Activated CD4-positive, alpha-beta T cell treated with anti-CD3 and anti-CD28 coated beads, Interleukin-2, amount 10 ng/mL, durations not matched to agents 24 days and 14 days (primary cell): ENCODE data around the gene DNAJC15. TPM values are rescaled to one million over a fixed set of nuclear protein-coding genes. Genes with fewer than 3 reads are reported as not detected.

Experiments
- DNase-seq: peaks from one replicate; pipeline ENCODE4 v3.0.0; 2022
- H3K27ac Mint-ChIP-seq: one replicate; pipeline ENCODE4 v1.8.0; 2022; ENCODE audit warnings: mild to moderate bottlenecking, mixed read lengths
- H3K27me3 Mint-ChIP-seq: one replicate; pipeline ENCODE4 v1.8.0; 2022; ENCODE audit warnings: mixed read lengths
- H3K36me3 Mint-ChIP-seq: one replicate; pipeline ENCODE4 v1.8.0; 2022; ENCODE audit warnings: low read depth, mild to moderate bottlenecking, mixed read lengths
- H3K4me1 Mint-ChIP-seq: one replicate; pipeline ENCODE4 v1.8.0; 2021; ENCODE audit warnings: mixed read lengths
- H3K4me3 Mint-ChIP-seq: one replicate; pipeline ENCODE4 v1.8.0; 2022; ENCODE audit warnings: mild to moderate bottlenecking, moderate library complexity, mixed read lengths
- H3K9me3 Mint-ChIP-seq: one replicate; pipeline ENCODE4 v1.8.0; 2021; ENCODE audit warnings: mixed read lengths
- intact Hi-C: fragments of 100-400 bp; cut with micrococcal nuclease; formaldehyde crosslinking; loops from one replicate; pipeline ENCODE4 v1.15.1; 2023
- total RNA-seq: library from RNA; stranded (reverse); gene quantifications from 2 replicates; pipeline ENCODE4 v1.2.3, GENCODE V29; 2022

DNAJC15 gene
- total RNA-seq, 1 donor from 2014 or later = 16.6 TPM

DNA sequence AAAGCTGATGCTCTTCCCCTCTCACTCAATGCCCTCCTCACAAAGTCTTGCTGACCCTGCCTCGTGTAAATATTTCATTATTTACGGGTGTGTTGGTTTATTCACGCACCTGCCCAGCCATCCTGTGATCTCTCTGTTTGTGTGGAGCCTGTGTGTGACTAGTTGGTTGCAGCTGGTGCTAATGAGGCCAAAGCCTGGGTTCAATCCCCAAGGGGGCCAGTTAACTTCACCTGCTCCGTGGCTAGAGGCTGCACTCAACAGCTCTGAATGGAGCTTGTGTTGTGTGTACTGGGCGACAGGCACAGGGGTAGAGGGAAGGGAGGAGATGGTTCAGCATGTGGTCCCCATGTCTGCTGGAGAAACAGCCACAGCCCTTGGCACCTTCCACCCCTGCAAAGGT lies 109.5 kb downstream of the DNAJC15 start:
- Mint-ChIP-seq H3K4me1 (peaks cover 5% of the 10 kb centered on the region), H3K9me3 (no peaks in the 10 kb centered on the region), H3K27me3 (peaks cover 18% of the 10 kb centered on the region), H3K27ac (no peak overlapping the region), H3K4me3 (no peak overlapping the region), H3K36me3 (no peaks in the 10 kb centered on the region)
- no peak for DNase-seq
- intact Hi-C loops = loop anchor here (10.0 kb wide), 1 partner anchor 158 kb away; no protein-coding TSS in a partner anchor

DNA sequence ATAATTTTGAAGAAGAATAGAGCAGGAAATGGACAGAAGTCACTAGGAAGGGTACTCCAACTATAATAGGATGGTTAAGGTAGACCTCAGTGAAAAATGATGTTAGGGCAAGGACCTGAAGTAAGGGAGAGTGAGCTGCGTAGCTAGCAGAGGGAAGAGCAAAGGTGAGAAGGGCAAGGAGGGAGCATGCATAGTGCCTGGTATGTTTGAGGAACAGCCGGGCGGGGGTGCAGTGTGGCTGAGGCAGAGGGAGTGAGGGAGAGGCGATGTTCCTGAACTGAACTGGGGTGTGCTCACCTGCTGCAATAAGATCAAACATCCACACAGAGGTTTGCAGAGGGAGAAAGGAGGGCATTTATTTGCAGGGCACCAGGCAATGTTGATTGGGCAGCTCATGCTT lies 110.4 kb downstream of the DNAJC15 start:
- Mint-ChIP-seq H3K27me3 (peaks cover 23% of the 10 kb centered on the region), H3K4me1 (no peaks in the 10 kb centered on the region), H3K9me3 (no peaks in the 10 kb centered on the region), H3K4me3 (no peak overlapping the region), H3K36me3 (no peaks in the 10 kb centered on the region), H3K27ac (no peak overlapping the region)
- no peak for DNase-seq
- intact Hi-C loops = loop anchor here (10.0 kb wide), 1 partner anchor 159 kb away; no protein-coding TSS in a partner anchor

DNA sequence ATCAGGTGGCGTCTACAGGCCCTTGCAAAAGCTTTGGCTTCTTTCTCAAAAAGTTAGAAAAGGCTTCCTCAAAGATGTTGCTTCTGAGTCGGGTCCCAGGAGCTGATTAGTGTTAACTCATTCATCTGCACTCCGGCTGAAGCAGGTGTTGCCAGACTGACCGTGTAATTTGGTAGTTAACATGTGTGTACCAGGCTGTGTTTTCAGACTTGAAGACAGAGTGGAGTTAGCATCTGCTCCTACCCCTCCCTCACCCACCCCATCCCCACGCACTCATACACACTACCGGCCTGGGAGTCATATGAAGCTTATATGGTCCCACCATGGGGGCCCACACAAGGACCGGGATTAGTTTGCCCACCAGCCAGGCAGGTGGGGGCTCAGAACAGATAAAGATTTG lies 111.5 kb downstream of the DNAJC15 start:
- no peaks in the 10 kb centered on the region for H3K36me3 Mint-ChIP-seq
- no peak overlapping the region for H3K4me3 Mint-ChIP-seq
- no peak overlapping the region for H3K27ac Mint-ChIP-seq
- no peaks in the 10 kb centered on the region for H3K9me3 Mint-ChIP-seq
- intact Hi-C loops = loop anchor here (10.0 kb wide), 1 partner anchor 160 kb away; no protein-coding TSS in a partner anchor
- DNase-seq = no peak
- no peaks in the 10 kb centered on the region for H3K4me1 Mint-ChIP-seq
- peaks cover 17% of the 10 kb centered on the region for H3K27me3 Mint-ChIP-seq

DNA sequence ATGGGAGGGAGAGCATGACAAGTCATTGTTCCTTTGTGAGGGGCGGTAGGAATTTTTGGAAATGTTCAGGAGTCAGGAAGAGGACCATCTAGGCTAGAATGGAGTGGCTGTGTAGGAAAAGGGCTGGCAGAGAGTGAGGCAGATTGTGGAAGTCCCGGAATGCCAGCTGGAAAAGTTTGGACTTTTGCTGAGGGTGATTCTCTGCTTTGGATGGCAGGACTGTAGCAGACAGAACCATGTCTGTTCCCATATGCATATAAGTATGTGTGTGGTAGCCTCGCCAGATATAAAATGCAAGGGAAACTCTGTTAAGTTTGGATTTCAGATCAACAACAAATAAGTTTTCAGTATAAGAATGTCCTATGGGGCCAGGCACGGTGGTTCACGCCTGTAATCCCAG lies 112.1 kb downstream of the DNAJC15 start:
- Mint-ChIP-seq H3K4me3 (no peak overlapping the region), H3K9me3 (no peaks in the 10 kb centered on the region), H3K36me3 (no peaks in the 10 kb centered on the region), H3K4me1 (no peaks in the 10 kb centered on the region), H3K27me3 (peaks cover 19% of the 10 kb centered on the region), H3K27ac (no peak overlapping the region)
- no peak for DNase-seq
- intact Hi-C loops = loop anchor here (10.0 kb wide), 1 partner anchor 161 kb away; no protein-coding TSS in a partner anchor

DNA sequence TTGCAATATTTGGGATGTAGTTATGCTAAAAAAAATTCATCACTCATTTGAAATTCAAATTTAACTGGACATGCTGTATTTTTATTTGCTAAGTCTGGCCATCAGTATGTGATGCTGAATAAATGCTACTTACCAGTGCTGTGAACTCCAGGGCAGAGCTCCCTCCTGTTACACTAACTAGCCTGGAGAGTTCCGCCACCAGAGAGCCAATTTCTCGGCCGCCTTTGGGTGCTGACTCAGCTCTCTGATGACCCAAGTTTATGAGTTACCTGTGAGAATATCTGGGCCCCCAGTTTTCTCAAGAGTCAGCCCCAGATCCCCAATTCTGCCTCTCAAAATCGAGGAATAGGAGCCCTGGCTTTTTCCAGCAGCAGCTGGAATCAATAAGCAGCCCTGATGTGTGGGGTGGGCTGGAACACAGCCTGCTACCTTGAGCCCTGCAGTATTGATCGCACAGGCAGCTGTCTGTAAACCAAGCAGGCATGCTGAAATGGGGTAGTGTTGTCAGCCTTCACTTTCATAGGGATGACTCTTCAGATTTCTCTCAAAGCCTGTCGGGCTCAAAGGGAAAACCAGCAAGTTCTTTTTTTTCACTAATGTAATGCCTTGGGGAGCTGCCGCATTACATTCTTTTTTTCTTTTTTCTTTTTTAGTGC lies 113.7 kb downstream of the DNAJC15 start:
- Mint-ChIP-seq H3K27ac (no peak overlapping the region), H3K36me3 (no peaks in the 10 kb centered on the region), H3K27me3 (peaks cover 23% of the 10 kb centered on the region), H3K4me1 (no peaks in the 10 kb centered on the region), H3K4me3 (no peak overlapping the region), H3K9me3 (no peaks in the 10 kb centered on the region)
- intact Hi-C loops = loop anchor here (10.0 kb wide), 1 partner anchor 162 kb away; no protein-coding TSS in a partner anchor
- DNase-seq = no peak

DNA sequence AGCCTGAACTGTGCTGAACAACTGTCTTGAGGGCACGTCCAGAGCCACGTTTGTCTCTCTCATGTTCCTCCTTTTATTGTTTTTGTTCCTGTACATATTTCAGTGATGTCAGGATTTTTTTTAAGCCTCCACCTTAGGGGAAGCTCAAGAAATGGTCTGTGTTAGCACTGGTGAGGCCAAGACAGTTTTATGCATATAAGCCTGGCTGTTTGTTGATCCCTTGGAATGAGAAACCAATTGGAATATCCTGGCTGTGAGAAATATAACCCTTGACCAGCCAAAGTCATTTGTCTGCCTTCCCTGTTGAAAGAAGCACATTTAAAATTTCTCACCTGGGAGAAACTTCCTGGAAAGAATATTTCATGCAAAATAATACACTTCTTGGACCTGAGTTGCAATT lies 115.8 kb downstream of the DNAJC15 start:
- no peaks in the 10 kb centered on the region for H3K36me3 Mint-ChIP-seq
- DNase-seq = no peak
- H3K4me3 Mint-ChIP-seq = no peak overlapping the region
- no peak overlapping the region for H3K27ac Mint-ChIP-seq
- H3K9me3 Mint-ChIP-seq = no peaks in the 10 kb centered on the region
- H3K27me3 Mint-ChIP-seq = peaks cover 27% of the 10 kb centered on the region
- H3K4me1 Mint-ChIP-seq = no peaks in the 10 kb centered on the region
- intact Hi-C loops = loop anchor here (10.0 kb wide), 1 partner anchor 164 kb away; no protein-coding TSS in a partner anchor

DNA sequence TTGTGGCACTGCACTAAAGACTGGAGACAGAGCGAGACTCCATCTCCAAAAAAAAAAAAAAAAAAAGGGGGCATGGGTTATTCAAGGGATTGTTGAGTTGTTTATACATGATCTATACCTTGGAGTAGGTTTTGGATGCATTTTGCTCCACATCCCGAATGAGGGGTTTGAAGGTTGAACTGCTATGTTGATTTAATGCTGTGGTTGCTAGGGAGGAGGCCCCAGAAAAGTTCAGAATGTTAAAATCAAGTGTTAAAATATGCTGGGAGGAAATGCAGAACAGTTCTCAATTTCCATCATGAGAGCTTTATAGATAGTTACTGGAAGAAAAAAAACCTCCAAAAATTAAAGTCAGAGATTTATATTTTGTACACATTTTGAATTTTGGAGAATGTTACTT lies 116.5 kb downstream of the DNAJC15 start:
- Mint-ChIP-seq H3K27me3 (peaks cover 27% of the 10 kb centered on the region), H3K36me3 (no peaks in the 10 kb centered on the region), H3K9me3 (no peaks in the 10 kb centered on the region), H3K4me3 (no peak overlapping the region), H3K4me1 (no peaks in the 10 kb centered on the region), H3K27ac (no peak overlapping the region)
- intact Hi-C loops = loop anchor here (10.0 kb wide), 1 partner anchor 165 kb away; no protein-coding TSS in a partner anchor
- DNase-seq = no peak

DNA sequence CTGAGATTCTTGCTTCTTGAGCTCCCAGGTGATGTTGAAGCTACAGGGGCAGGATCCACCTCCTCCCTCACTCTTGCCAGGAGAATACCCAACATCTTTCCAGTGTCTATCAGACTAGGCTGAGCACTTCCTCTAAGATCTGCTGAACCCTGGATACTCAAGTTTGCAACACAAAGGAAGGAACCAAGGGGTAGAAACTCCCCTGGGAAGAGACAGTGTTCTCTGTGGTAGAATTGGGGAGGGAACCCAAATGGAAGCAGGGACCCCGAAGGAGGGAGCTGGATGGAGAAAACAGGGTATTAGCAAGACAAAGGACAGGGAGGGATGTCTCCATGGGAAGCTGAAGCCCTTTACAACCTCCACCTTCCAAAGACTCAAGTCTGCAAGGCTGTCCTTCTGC lies 117.6 kb downstream of the DNAJC15 start:
- H3K27ac Mint-ChIP-seq = no peak overlapping the region
- H3K9me3 Mint-ChIP-seq = no peaks in the 10 kb centered on the region
- intact Hi-C loops = no loop called here
- H3K27me3 Mint-ChIP-seq = peaks cover 27% of the 10 kb centered on the region
- DNase-seq = no peak
- H3K4me1 Mint-ChIP-seq = no peaks in the 10 kb centered on the region
- no peaks in the 10 kb centered on the region for H3K36me3 Mint-ChIP-seq
- no peak overlapping the region for H3K4me3 Mint-ChIP-seq

DNA sequence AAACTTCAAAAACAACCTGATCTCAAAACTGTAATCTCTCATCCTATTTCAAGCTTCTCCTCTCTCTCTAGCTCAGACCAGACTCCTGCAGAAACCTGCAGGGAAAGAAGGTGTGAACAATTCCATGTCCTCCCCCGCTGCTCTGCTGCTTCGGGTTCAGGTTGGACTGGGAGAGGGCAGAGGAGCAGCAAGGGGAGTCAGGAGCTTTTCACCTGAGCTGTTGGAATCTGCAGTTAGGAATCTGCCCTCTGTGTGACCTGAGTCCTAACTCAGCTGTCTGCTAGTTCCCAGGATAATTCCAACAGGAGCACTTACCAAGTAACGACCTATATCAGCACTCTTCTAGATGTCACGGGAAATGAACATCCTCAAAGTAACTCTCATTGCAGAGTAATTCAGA lies 118.3 kb downstream of the DNAJC15 start:
- no peak for DNase-seq
- Mint-ChIP-seq H3K9me3 (no peaks in the 10 kb centered on the region), H3K27me3 (peaks cover 33% of the 10 kb centered on the region), H3K4me3 (no peak overlapping the region), H3K4me1 (no peaks in the 10 kb centered on the region), H3K36me3 (no peaks in the 10 kb centered on the region), H3K27ac (no peak overlapping the region)
- intact Hi-C loops = no loop called here

DNA sequence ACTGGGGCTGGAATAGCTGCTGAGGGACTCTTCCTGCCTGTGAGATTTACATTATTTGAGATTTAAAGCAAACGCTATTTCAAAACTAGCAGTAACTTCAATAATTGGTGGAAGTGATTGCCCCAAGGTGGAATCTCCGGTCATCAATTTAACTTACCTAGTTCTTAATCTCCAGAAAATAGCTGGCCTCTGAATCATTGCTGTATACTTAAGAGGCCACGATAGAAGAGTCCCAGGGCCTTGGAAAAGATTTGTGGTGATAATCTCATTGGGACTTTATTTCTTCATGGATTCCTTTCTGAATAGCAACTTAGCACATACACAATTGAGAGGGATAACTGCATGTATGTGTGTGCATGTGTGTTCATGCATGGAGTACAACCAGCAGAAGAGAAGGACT lies 120.2 kb downstream of the DNAJC15 start:
- no peak for DNase-seq
- H3K4me1 Mint-ChIP-seq = no peaks in the 10 kb centered on the region
- intact Hi-C loops = no loop called here
- H3K27ac Mint-ChIP-seq = no peak overlapping the region
- no peak overlapping the region for H3K4me3 Mint-ChIP-seq
- H3K36me3 Mint-ChIP-seq = no peaks in the 10 kb centered on the region
- H3K9me3 Mint-ChIP-seq = no peaks in the 10 kb centered on the region
- H3K27me3 Mint-ChIP-seq = peaks cover 28% of the 10 kb centered on the region

DNA sequence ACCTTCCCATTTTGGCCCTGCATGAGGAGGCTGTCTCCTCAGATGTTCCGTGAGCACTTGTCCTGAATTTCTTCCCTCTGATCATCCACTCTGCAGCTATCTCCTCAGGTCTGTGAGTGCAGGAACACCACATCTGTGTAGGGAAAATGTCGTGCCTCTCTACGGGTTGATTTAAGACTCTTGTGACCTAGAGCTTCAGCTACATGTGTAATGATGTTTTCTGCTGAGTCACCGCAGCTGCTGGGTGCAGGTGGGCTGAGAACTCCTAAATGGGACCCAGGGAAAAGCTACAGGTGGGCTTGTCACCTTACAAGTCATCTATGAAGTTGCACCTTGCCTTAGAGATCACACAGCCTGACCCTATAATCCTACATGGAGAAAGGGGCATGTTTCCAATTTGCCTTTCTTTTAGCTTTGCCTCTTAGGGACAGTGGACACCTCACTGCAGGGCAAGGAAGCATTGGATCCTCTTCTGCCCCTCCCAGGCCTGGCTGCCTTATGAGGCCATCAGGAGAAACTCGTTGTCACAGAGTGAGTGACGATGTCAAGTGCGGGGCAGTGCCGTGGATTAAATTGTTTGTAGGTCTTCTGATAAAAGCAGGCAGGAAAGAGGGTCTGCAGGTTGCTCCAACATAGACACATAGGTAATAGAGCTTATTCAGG lies 122.3 kb downstream of the DNAJC15 start:
- Mint-ChIP-seq H3K36me3 (no peaks in the 10 kb centered on the region), H3K4me1 (no peaks in the 10 kb centered on the region), H3K9me3 (no peaks in the 10 kb centered on the region), H3K4me3 (no peak overlapping the region), H3K27me3 (peaks cover 29% of the 10 kb centered on the region), H3K27ac (no peak overlapping the region)
- no peak for DNase-seq
- intact Hi-C loops = no loop called here

DNA sequence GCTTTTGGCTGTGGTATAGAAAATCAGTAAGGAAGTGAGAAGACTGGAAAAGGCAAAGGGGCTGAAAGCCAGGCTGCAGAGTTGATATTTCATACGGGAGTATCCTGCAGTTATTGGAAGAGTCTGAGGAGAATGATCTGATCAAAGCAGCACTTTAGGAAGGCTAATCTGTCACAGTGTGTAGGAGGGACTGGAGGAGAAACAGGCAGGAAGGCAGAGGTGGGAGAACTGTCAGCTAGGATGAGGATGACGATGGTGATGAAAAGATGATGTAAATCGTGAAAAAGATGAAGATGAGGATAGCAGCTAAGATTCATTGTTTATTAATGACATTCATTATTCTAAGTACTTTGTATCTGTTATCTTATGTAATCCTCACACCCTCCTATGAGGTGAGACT lies 123.0 kb downstream of the DNAJC15 start:
- intact Hi-C loops = no loop called here
- Mint-ChIP-seq H3K27me3 (peaks cover 26% of the 10 kb centered on the region), H3K4me1 (no peaks in the 10 kb centered on the region), H3K9me3 (no peaks in the 10 kb centered on the region), H3K36me3 (no peaks in the 10 kb centered on the region), H3K4me3 (no peak overlapping the region), H3K27ac (no peak overlapping the region)
- DNase-seq = no peak

DNA sequence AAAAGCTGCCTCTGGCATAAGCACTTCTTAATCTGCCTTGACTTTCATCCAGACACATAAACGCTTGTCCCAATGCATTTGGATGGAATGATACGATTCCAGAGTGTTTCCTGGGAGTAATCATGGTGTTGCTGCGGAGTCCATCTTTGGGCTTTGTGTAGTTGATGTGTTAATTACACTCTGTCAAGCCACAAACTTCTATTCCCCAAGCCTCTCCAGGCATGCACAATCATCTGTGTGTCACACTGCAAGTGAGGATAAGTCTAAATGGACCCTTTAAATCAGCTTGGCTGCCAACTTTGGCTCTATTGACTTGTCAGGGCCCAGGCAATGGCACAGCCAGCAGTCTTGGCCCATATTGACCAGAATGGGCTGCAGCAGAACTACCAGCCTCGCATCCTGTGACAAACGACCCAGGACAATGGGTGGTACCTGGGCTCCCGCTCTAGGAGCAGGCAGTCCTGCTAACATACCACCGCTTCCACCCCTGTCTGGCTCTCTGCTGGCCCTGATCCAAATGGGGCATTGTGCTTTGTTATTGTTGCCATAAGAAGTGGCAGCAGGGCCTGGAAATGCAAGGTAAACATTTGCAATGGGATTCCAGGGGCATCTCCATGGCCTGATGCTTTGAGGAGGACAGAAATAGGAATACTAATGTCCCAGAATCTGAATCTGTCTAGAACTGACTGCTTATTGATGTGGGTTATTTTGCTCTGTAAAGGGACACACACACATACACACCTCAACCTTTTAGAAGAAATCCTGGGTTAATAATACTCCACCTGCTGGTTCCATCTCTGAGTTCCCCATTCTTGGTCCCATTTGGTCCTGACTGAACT lies 127.2 kb downstream of the DNAJC15 start:
- Mint-ChIP-seq H3K9me3 (no peaks in the 10 kb centered on the region), H3K4me3 (no peak overlapping the region), H3K36me3 (no peaks in the 10 kb centered on the region), H3K27ac (no peak overlapping the region), H3K4me1 (no peaks in the 10 kb centered on the region), H3K27me3 (peaks cover 20% of the 10 kb centered on the region)
- DNase-seq = no peak
- intact Hi-C loops = no loop called here
